MM.1S (cell line): ENCODE results near the gene INPP4A.

Source experiments
- CTCF ChIP-seq: fragments of 300-600 bp; sonication (generic); IDR thresholded peaks from 2 replicates; pipeline ENCODE4 v1.5.1; 2016; ENCODE audit warnings: antibody characterized with exemption, low read length, mixed read lengths
- EZH2phosphoT487 ChIP-seq: fragments of 300-600 bp; sonication (generic); IDR thresholded peaks from 2 replicates; pipeline ENCODE4 v1.6.1; 2018; ENCODE audit warnings: antibody characterized with exemption, low read length

GRCh38 chr2:98560256-98560771, 115.7 kb downstream of the INPP4A start:
- TF ChIP-seq CTCF (no peak), EZH2phosphoT487 (no peak)
